Measurements from ENCODE around the gene CRACR2B. TPM values are rescaled to one million over a fixed set of nuclear protein-coding genes. Genes with fewer than 3 reads are reported as not detected.

CRACR2B gene
- total and polyA plus RNA-seq, 10 of the 15 experiments (the other 5 are each of a cell fraction or from before 2014, with no cell fraction given), result 0.10 to 33.7 (median 12.7) TPM

DNA sequence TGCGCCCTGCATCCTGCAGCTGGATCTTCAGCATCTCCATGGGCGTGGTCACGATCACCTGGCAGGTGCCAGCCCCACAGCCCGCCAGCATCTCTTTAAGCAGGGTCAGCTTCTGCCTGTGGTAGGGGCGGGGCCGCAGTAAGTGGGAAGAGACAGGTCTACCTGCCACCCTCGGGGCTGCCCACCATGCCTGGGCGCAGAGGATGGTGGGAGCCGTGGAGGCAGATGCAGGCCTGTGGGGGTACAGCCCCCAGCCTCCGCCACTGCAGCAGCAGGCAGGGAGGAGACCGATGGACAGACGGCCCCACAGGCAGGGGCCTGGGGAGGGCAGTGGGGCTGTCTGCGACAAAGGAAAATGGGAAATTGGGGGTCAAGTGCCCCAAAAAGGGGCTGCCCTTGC lies 34.8 kb upstream of the CRACR2B start (continued):
- no peak for TF ChIP-seq EGR1 (IDR thresholded peaks at IDR 0.05; ENCODE audit: borderline replicate concordance in 1 of 2, low read depth in 2 of 2, low read length in 2 of 2)
- TF ChIP-seq, protein P1, sequence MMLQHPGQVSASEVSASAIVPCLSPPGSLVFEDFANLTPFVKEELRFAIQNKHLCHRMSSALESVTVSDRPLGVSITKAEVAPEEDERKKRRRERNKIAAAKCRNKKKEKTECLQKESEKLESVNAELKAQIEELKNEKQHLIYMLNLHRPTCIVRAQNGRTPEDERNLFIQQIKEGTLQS (IDR thresholded peaks at IDR 0.05; ENCODE audit: borderline replicate concordance, extremely low read depth, low read depth, low read length), result no peak

DNA sequence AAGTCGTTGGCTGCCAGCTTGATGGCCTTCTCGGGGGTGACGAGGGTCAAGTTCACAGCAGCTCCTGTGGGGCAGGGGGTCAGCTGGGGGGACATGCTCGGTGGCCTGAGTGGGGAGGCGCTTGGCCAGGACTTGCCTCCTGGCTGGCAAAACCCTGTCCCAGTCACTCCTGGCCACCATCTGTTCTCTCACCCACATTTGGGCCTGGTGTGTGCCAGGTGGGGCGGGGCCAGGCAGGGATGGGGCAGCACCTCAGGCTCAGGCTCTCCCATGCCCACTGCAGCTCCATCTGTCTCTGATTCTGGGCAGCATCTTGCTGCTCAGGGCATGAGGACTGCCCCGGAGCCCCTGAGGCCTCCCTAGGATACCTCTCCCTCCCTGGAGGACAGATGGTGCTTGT lies 34.2 kb upstream of the CRACR2B start:
- ChIA-PET RAD21 (ENCODE audit: unreplicated experiment) (interaction anchor here (0.6 kb wide), 1 partner anchor 107 kb away, joined by 3 read pairs; no protein-coding TSS in a partner anchor), CTCF (no interaction called here)
- intact Hi-C loops (cut with micrococcal nuclease; ENCODE audit: unreplicated experiment), result no loop called here

More for the DNA sequence above, 34.2 kb upstream of the CRACR2B start:
- Histone ChIP-seq H3K27me3 (replicated peaks in 1 of 2; ENCODE audit: control insufficient read depth in 2 of 2, insufficient read depth in 2 of 2, low read length in 1 of 2) (no peaks in the 10 kb centered on the region), H3K9me3 (replicated peaks; ENCODE audit: control insufficient read depth, insufficient read depth, low read length) (no peaks in the 10 kb centered on the region), H3K27ac (ENCODE audit: control insufficient read depth, insufficient read depth) (no peak overlapping the region), H3K4me1 (ENCODE audit: control insufficient read depth, insufficient read depth, low read length) (peaks cover 22% of the 10 kb centered on the region), H3K36me3 (ENCODE audit: control insufficient read depth in 2 of 2, insufficient read depth in 2 of 2, low read length in 1 of 2) (peaks cover 0 to 9% of the 10 kb centered on the region in 2 experiments; a peak in 2 of 4 replicates), H4K20me1 (ENCODE audit: control insufficient read depth, insufficient read depth) (no peaks in the 10 kb centered on the region), H3K4me3 (no peak overlapping the region), H2AFZ (ENCODE audit: control insufficient read depth, low read depth, low read length) (no peak overlapping the region), H3K4me2 (ENCODE audit: control insufficient read depth, insufficient read depth) (no peak overlapping the region), H3K79me2 (ENCODE audit: control insufficient read depth, insufficient read depth, low read length) (peaks cover 30% of the 10 kb centered on the region), H3K9ac (ENCODE audit: control insufficient read depth, insufficient read depth, low read length) (no peak overlapping the region)
- FAIRE-seq (no peak), ATAC-seq (no peak), DNase-seq (ENCODE audit: low read depth, low spot score) (no peak)
- 81% methylated on average over 7 of the region's 7 CpGs for WGBS (ENCODE audit: insufficient coverage, insufficient replicate concordance, low lambda C conversion rate, missing lambda C conversion rate)
- ChIA-PET POLR2A (no interaction called here), SMC1A (ENCODE audit: uncharacterized antibody, unreplicated experiment) (no interaction called here)
- BruUV-seq (replicated peaks), result no TSS peak
- TF ChIP-seq, protein P2, sequence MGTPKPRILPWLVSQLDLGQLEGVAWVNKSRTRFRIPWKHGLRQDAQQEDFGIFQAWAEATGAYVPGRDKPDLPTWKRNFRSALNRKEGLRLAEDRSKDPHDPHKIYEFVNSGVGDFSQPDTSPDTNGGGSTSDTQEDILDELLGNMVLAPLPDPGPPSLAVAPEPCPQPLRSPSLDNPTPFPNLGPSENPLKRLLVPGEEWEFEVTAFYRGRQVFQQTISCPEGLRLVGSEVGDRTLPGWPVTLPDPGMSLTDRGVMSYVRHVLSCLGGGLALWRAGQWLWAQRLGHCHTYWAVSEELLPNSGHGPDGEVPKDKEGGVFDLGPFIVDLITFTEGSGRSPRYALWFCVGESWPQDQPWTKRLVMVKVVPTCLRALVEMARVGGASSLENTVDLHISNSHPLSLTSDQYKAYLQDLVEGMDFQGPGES (IDR thresholded peaks at IDR 0.05), result no peak
- TF ChIP-seq NFXL1 (IDR thresholded peaks at IDR 0.05; ENCODE audit: borderline replicate concordance), result no peak
- no peak for TF ChIP-seq MYB (IDR thresholded peaks at IDR 0.05; ENCODE audit: borderline replicate concordance, low read depth, low read length)
- no peak for TF ChIP-seq MTA2 (IDR thresholded peaks at IDR 0.05; ENCODE audit: low read depth)
- no peak for TF ChIP-seq CBFB (IDR thresholded peaks at IDR 0.05; ENCODE audit: low read depth)
- no peak for TF ChIP-seq GATAD2B (conservative IDR thresholded peaks at IDR 0.05; ENCODE audit: low read depth)
- no peak for TF ChIP-seq WRNIP1 (IDR thresholded peaks at IDR 0.05; ENCODE audit: borderline replicate concordance, low read depth, low read length)
- no peak for TF ChIP-seq CHD2 (IDR thresholded peaks at IDR 0.05; ENCODE audit: borderline replicate concordance, low read depth, low read length)
- no peak for TF ChIP-seq ZZZ3 (IDR thresholded peaks at IDR 0.05; ENCODE audit: control insufficient read depth, insufficient read length, low read depth)
- TF ChIP-seq, protein P3, sequence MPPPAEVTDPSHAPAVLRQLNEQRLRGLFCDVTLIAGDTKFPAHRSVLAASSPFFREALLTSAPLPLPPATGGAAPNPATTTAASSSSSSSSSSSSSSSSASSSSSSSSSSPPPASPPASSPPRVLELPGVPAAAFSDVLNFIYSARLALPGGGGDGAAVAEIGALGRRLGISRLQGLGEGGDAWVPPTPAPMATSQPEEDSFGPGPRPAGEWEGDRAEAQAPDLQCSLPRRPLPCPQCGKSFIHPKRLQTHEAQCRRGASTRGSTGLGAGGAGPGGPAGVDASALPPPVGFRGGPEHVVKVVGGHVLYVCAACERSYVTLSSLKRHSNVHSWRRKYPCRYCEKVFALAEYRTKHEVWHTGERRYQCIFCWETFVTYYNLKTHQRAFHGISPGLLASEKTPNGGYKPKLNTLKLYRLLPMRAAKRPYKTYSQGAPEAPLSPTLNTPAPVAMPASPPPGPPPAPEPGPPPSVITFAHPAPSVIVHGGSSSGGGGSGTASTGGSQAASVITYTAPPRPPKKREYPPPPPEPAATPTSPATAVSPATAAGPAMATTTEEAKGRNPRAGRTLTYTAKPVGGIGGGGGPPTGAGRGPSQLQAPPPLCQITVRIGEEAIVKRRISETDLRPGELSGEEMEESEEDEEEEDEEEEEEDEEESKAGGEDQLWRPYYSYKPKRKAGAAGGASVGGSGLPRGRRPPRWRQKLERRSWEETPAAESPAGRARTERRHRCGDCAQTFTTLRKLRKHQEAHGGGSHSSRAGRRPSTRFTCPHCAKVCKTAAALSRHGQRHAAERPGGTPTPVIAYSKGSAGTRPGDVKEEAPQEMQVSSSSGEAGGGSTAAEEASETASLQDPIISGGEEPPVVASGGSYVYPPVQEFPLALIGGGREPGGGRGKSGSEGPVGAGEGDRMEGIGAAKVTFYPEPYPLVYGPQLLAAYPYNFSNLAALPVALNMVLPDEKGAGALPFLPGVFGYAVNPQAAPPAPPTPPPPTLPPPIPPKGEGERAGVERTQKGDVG (CRISPR knock-in tag; IDR thresholded peaks at IDR 0.05), result no peak
- no peak for TF ChIP-seq EGR1 (IDR thresholded peaks at IDR 0.05; ENCODE audit: borderline replicate concordance in 1 of 2, low read depth in 2 of 2, low read length in 2 of 2)
- in situ Hi-C loops (cut with MboI), result no loop called here
